HG03520 (cell line): ENCODE measurements around the gene CIBAR2.

Source experiments
- ATAC-seq: cut with Tn5 transposase; IDR thresholded peaks from one replicate; pipeline ENCODE4 v1.9.1; 2021; ENCODE audit warnings: mild to moderate bottlenecking, moderate library complexity; ENCODE audit not compliant: unreplicated experiment

CIBAR2 gene

DNA sequence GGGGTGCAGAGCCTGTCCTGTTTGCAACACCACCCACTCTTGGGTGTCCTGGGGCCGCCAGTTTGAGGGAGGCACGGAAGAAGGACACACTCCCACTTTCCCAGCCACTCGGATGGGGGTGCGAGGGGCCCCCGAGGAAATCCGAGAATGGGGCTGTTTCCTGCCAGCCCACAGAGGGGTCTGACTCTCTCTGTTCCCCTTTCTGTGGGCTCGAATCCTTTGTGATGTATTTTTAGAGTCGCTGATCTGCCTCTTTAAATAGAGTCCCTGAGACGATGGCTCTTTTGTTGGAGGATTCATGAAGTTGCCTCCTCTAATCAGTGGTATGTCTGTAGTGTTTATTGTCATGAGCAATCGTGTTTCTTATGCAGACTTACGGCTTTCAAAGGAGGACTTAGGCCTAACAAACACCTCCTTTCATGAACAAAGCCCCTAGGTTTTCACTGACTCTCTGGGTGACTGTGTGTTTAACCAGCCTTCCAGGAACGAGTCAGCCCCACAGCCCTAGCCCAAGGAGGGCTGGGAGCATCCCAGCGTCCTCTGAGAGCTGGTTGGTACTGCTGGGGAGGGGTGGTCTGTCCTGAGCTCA, 29.1 kb downstream of the CIBAR2 start:
- ATAC-seq, result no peak

DNA sequence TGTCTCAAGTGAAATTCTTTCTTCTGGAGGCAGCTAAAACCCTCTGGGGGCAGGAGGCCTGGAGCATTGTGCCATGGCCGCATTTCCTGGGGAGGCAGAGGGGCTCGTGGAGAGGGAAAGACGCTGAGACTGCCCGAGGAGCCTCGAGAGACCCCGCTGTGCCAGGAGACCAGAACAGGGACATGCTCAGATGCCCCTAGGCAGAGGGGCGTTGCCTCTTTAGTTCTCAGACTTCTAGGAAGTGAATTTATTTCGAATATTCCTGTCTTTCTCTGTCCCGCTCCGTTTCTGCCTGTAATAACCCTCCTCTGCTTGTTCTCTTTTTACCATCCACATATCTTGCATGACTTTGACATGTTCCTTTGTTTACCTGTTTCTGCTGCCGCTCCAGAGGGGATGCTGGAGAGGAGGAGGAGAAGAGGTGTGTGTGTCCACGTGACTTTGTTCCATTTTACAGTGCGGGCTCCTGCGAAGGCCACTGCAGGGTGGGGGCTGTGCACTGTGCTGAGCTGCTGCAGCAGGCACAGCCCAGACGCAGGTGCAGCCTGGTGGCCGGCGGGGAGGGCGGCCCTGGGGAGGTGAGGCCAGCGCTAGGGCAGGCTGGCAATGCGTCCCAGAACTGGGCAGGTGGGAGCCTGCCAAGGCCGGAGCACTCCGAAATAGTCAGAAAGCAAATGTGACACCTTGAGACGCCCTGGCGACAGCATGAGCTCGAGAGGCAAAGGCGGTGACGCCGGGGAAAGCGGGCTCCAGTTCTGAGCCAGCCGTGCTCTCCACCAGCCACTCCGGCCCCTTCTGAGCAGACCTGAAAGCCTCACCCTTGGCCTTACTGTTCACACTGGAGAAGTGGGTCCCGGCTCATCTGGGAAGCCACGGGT, 29.9 kb downstream of the CIBAR2 start:
- ATAC-seq, result no peak

DNA sequence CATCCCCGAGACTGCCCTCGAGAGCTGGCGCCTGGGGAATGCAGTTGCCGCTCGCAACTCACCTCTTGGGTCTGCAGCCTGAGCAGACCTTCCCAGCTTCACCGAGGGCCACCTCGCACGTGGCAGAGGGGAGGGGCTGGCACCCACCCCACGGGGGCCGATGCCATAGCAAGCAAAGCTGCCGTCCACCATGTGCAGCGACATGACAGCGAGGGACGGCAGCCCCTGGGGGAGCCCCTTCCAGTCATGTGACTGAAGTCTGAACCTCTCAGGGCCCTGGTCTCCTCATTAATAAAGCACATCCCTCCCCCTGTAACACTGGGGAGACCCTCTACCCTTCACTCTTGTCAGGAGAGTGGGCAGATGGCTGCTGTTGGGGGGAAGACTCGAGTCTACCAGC, 30.5 kb downstream of the CIBAR2 start:
- ATAC-seq, result no peak

DNA sequence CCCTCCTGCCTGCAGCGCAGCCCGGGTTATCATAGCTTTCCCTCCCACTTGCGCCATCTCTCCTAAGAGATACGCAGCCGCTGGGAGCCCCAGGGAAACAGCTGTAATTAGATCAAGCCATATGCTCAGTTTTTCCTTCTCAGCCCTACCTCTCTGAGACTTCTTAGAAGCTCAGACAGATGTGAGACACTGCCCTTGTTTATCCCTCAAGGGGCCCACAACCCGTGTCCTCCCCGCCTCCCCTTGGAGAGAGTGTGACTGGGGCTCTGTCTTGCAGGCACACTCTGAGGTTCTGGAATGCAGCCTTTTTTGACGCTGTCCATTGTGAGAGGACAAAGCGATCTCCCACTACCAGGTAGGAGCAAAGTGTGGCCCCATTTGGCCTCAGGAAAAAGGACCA, 31.2 kb downstream of the CIBAR2 start:
- no peak for ATAC-seq

DNA sequence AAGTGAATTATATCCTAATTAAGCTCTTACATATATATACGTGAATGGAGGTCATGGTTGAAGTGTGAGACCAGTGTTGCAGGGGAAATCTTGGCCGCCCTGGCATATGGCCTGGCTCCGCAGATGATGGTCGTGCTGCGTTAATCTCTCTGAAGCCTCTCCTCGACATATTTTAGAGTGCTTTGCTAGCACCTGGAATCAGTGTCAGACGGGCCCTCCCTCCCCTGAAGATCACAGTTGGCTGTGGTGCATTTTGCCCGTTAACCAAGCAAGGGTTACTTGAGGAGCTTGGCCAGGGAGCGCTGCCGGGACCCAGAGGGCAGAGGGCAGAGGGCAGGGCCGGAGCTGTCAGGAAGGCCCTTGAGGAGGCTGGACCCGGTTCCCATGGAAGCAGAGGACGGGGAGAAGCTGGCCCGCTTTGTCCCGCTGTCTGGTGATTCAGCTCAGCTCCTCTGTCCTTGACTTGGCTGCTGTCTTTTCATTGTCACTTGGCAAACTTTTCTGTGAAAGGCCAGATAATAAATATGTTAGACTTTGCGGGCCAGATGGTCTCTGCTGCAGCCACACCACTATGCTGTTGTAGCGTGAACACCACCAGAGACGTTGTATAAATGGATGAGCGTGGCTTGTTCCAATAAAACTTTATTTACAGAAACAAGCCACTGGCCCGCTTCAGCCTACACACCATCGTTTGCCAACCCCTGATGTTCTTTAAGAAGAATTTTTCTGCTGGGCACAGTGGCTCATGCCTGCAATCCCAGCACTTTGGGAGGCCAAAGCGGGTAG, 32.3 kb downstream of the CIBAR2 start:
- ATAC-seq, result no peak

DNA sequence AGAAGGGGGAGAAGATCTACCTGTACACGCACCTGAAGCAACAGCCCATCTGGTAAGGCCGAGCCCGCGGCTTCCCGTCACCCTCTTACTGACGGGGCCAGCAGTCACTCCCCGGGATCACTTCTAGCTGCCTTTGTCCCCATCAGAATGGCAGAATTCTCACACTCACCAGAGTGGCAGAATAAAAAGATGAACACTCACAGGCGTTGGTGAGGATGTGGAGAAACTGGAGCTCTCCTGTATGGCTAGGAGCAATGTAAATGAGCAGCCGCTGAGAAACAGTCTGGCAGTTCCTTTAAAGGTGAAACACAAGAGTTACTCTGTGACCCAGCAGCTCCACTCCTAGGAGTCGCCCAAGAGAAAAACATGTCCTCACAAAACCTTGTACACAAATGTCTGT, 33.3 kb downstream of the CIBAR2 start:
- ATAC-seq, result no peak

- no peak for ATAC-seq
Measured at GRCh38 chr16:85078226-85078625, 34.0 kb downstream of the CIBAR2 start.

- ATAC-seq, result no peak
Measured at GRCh38 chr16:85077576-85078125, 34.6 kb downstream of the CIBAR2 start.

- no peak for ATAC-seq
Measured at GRCh38 chr16:85077039-85077438, 35.2 kb downstream of the CIBAR2 start.

- no peak for ATAC-seq
Measured at GRCh38 chr16:85075236-85075924, 36.9 kb downstream of the CIBAR2 start.

DNA sequence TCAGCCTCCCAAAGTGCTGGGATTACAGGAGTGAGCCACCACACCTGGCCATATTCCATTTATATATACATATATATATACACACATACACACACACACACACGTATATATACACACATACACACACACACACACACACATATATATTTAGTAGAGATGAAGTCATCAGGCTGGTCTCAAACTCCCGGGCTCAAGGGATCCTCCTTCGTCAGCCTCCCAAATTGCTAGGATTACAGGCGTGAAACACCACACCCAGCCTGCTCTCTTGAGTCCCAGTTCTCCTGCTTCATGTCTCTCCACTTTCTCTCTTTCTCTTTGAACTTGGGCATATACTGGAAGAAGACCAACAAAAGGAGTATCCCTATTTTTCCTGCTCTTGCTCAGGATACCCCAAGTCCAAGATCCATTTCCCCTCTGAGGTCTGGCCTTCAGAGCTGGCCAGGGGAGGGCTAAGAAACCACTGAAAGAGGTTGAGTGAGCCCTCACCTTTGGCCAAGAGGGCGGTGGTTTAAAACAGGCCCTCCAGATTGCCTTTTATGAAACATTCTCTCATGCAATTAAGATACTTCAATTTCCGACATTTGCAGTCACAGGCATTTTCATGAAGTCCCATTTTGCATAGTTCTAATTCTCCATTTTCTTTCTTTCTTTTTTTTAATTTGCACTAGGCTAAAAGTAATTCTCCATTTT, 37.9 kb downstream of the CIBAR2 start:
- no peak for ATAC-seq

GRCh38 chr16:85072947-85073346, 39.3 kb downstream of the CIBAR2 start:
- ATAC-seq, result no peak

- ATAC-seq, result no peak
Measured at GRCh38 chr16:85072076-85072860, 40.0 kb downstream of the CIBAR2 start.

- ATAC-seq, result no peak
Measured at GRCh38 chr16:85069171-85069570, 43.1 kb downstream of the CIBAR2 start.

GRCh38 chr16:85068746-85069145, 43.5 kb downstream of the CIBAR2 start:
- ATAC-seq, result no peak

DNA sequence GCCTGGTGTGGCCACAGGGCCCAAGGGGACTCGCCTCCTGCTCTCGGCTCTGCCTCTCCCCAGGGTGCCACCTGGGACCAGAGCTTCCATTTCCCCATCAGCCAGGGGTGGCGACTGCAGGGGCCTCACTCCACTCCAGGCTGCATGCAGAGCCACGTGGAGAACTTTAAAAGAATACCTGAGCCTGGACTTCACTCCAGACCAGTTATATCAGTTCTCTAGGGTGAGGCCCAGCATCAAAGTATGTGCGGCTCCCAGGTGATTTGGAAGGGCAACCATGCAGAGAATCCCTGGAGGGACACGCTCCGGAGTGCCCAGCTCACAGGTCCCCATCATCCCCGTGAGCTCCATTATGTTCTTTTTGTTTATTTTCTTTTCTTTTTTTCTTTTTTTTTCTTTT, 44.8 kb downstream of the CIBAR2 start:
- ATAC-seq, result no peak

GRCh38 chr16:85067024-85067423, 45.2 kb downstream of the CIBAR2 start:
- no peak for ATAC-seq

GRCh38 chr16:85066346-85066885, 45.9 kb downstream of the CIBAR2 start:
- no peak for ATAC-seq

- ATAC-seq, result no peak
Measured at GRCh38 chr16:85065099-85065498, 47.2 kb downstream of the CIBAR2 start.
